GM19238 (cell line): ENCODE measurements around the gene PSMC5.
A peak's percentile ranks its signal among the peaks of the same experiment; 100 is the strongest.
"Not testable (repeated sequence)": the region's sequence is repeated elsewhere in the genome, so short reads cannot be mapped to it uniquely, and the experiment has no call there.

Source experiments
- DNase-seq: peaks from one replicate; pipeline ENCODE4 v3.0.0; 2011; ENCODE audit warnings: low spot score; ENCODE audit not compliant: insufficient read length

The PSMC5 gene

DNA sequence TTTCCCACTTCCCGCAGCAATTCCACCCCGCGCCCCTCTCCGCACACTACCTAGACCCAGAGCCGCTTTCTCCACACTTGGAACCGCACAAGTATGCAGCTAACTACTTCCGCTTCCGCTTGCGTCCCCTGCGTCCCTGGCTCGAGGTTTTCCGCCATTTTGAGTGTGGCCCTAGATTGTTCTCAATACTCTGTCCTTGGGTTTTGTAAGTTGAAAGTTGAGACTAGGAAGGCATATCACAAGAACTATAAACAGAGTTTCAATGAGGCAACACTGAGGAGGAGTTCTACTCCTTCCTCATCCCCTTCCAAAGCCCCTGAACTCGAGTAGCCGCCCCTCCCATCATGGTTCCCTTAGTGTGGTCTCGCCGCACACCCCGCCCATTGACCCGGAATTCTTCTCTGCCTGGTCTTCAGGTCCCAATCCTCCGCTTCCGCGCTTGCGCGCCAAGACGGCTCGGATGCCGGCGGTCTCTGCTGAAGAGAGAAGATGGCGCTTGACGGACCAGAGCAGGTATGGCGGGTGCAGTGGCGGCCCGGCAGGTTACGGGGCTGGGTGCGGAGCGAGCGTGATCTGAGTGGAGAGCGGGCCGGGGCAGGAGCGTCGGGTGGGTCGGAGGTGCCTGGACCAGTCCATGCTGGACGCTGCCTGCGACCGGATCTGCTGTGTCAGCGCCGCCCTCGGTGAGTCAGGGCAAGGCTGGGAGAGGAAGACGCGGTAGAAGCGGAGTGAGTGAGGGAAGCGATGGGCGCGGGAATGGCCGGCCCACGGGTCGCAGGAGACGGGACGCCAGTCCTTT lies at the start of gene PSMC5, which contains the start of gene FTSJ3:
PSMC5 (plus strand) TSS at position 430 of the 799 bp plus-strand sequence; CDS start at position 490, 60 bp downstream.
FTSJ3 (minus strand) TSS at position 662 of the 799 bp plus-strand sequence. CDS start 761 bp downstream, outside the sequence.
- peak; percentile 91 for DNase-seq

GRCh38 chr17:63780507-63780906 lies 46.7 kb upstream of the PSMC5 start:
- no peak for DNase-seq

DNA sequence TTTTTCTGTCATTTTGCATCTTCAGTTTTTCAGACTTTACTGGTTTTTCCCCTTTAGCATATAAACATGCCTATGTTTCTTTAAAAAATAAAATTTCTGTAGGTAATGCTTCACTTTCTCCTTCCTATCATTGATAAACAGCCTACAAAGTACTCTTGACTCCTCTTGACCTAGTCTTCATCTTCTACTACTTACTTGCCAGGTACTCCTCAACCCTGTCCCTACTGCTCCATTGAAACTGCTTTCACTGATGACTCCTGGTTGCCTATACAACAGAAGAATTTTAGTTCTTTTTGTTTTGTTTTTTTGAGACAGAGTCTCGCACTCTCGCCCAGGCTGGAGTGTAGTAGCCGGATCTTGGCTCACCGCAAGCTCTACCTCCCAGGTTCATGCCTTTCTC lies 46.3 kb upstream of the PSMC5 start:
- DNase-seq, result no peak

- no peak for DNase-seq
These were observed 43.7 kb upstream of the PSMC5 start for GRCh38 chr17:63783522-63783921.

DNA sequence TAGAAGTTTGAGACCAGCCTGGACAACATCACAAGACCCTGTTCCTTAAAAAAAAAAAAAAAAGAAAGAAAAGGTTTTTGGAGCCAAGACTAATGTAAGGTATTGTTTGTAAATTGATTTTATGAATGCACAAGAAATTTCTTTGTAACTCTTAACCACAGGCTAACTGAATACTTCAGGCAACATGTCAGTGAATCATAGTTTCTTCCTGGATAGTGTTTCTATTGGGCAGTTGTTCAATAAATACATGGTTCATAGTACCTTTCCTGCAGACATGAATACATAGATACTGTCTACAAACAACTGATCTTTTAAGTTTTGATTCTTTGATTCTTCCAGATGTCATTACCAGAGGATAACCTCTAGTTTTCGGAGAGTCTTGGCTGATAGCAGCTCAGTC lies 41.7 kb upstream of the PSMC5 start:
- no peak for DNase-seq

DNA sequence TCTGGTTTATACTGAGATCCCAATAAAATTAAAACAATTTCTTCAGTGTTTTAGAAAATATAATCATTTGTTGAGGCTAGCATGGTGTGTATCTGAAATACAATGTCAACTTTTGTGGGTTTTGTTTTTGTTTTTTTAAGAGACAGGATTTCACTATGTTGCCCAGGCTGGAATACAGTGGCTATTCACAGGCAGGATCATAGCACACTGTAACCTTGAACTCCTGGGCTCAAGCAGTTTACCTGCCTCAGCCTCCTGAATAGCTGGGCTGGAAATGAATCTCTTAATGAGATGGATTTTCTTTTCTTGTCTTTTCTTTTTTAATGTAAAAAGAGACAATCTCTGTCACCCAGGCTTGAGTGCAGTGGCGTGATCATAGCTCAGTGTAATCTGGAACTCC lies 41.1 kb upstream of the PSMC5 start:
- no peak for DNase-seq

- DNase-seq, result no peak
These were observed 40.1 kb upstream of the PSMC5 start for GRCh38 chr17:63786971-63787711.

GRCh38 chr17:63790057-63790456 lies 37.2 kb upstream of the PSMC5 start:
- no peak for DNase-seq

GRCh38 chr17:63792055-63792729 lies 35.0 kb upstream of the PSMC5 start:
- no peak for DNase-seq

DNA sequence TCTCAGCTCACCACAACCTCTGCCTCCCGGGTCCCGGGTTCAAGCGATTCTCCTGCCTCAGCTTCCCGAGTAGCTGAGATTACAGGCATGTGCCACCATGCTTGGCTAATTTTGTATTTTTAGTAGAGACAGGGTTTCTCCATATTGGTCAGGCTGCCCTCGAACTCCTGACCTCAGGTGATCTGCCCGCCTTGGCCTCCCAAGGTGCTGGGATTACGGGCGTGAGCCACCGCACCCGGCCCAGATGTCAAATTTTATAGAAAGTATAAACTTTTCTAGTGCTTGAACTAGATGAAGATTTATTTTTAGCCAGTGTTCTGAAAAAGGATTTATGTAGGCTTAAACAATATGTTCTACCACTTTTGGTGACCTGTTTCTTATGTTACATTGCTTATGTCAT lies 30.9 kb upstream of the PSMC5 start:
- not testable (repeated sequence) for DNase-seq

DNA sequence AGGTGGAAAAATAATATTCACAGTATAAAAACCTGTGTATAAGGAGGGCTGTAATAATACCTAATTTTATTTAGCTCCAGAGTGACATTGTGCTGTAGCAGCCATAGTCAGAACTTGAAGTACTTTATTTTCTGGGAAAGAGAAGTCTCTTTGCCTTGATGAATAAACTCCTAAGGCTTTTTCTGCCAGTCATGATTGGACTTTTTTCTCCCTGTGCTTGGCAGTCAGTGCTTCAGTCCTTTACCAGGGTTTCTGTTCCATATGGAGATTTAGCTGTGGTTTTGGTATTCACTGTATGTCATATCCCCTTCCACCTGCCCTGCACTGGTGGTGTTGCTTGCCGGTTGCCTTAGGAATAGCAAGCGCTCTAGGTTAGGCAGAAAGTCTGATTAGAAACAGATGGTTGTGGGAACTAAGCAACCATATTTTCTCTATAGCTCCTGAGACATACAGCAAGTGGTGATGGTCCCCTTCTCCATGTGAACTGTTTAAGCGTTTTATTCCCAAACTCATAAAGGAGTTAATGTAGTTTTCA lies 28.6 kb upstream of the PSMC5 start:
- no peak for DNase-seq

DNA sequence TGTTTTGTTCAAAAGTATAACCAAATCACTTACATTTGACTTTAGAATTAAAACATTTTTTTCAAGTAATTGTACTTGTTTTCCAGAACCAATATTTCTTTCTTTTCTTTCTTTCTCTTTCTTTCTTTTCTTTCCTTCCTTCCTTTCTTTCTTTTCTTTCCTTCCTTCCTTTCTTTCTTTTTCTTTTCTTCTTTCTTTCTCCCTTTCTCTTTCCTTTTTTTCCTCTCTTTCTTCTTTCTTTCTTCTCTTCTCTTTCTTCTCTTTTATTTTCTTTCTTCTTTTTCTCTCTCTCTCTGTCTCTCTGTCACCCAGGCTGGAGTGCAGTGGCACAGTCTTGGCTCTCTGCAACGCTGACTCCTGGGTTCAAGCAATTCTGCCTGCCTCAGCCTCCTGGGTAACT lies 26.4 kb upstream of the PSMC5 start:
- DNase-seq, result no peak

- no peak for DNase-seq
These were observed 22.9 kb upstream of the PSMC5 start for GRCh38 chr17:63804328-63804727.

DNA sequence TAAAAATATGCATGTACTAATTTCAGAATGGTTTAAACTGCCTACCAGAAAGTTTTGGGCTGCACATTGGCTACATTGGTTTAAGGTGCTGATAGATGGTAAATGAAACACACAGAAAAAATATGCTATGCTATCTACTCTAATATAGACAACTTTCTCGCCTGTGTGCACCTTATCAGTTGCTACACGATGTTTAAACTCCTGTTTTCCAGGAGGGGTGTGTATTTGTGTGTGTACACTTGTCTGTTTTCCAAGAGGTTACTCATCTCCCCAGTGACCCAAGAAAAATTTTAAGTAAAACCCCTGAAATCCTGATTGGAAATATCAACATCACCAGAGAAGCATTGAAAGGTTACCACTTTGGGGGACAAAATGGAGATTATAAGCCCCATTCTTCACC lies 21.6 kb upstream of the PSMC5 start:
- no peak for DNase-seq

- no peak for DNase-seq
These were observed 17.3 kb upstream of the PSMC5 start for GRCh38 chr17:63809970-63810369.

- DNase-seq, result no peak
These were observed 11.1 kb upstream of the PSMC5 start for GRCh38 chr17:63816123-63816522.

GRCh38 chr17:63816669-63817068 lies 10.6 kb upstream of the PSMC5 start:
- DNase-seq, result no peak

DNA sequence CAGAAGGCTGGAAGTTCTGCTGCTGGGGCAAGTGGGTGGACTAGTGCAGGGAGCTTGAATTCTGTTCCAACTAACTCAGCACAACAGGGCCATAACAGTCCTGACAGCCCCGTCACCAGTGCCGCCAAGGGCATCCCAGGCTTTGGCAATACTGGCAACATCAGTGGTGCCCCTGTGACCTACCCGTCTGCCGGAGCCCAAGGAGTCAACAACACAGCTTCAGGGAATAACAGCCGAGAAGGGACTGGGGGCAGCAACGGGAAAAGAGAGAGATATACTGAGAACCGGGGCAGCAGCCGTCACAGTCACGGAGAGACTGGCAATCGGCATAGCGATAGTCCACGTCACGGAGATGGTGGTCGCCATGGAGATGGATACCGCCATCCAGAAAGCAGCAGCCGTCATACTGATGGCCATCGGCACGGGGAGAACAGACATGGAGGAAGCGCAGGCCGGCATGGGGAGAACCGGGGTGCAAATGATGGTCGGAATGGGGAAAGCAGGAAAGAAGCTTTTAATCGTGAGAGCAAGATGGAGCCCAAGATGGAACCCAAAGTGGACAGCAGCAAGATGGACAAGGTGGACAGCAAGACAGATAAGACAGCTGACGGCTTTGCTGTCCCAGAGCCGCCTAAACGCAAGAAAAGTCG lies 9.4 kb upstream of the PSMC5 start:
- no peak for DNase-seq

- no peak for DNase-seq
These were observed 8.1 kb upstream of the PSMC5 start for GRCh38 chr17:63819131-63819530.

GRCh38 chr17:63819585-63820537 lies 7.4 kb upstream of the PSMC5 start:
- no peak for DNase-seq
